Left lobe of liver (tissue), 2 donors: ENCODE results near the gene RPS28. TPM values are rescaled to one million over a fixed set of nuclear protein-coding genes. Genes with fewer than 3 reads are reported as not detected.
A peak's percentile ranks its signal among the peaks of the same experiment; 100 is the strongest.
"Not testable (repeated sequence)": the region's sequence is repeated elsewhere in the genome, so short reads cannot be mapped to it uniquely, and the experiment has no call there.

Experiments
- ATAC-seq: fragments of 200-7000 bp; cut with Tn5 transposase; one replicate; pipeline ENCODE4 v1.9.1; 2020; ENCODE audit warnings: mild to moderate bottlenecking, moderate library complexity
- DNase-seq: peaks from one replicate; pipeline ENCODE4 v3.0.0-alpha.2; 2020; ENCODE audit warnings: low spot score
- total RNA-seq: library from RNA; stranded (reverse); gene quantifications from one replicate; pipeline ENCODE4 v1.2.1, GENCODE V29; 2021
- donor health status: DM: no; HTN: no; CAD: no; lungs with moderate emphysema.
- donor health status: DM: no; HTN: yes; CAD: no.

The RPS28 gene
- total RNA-seq, 1 donor from 2014 or later = 653 TPM

DNA sequence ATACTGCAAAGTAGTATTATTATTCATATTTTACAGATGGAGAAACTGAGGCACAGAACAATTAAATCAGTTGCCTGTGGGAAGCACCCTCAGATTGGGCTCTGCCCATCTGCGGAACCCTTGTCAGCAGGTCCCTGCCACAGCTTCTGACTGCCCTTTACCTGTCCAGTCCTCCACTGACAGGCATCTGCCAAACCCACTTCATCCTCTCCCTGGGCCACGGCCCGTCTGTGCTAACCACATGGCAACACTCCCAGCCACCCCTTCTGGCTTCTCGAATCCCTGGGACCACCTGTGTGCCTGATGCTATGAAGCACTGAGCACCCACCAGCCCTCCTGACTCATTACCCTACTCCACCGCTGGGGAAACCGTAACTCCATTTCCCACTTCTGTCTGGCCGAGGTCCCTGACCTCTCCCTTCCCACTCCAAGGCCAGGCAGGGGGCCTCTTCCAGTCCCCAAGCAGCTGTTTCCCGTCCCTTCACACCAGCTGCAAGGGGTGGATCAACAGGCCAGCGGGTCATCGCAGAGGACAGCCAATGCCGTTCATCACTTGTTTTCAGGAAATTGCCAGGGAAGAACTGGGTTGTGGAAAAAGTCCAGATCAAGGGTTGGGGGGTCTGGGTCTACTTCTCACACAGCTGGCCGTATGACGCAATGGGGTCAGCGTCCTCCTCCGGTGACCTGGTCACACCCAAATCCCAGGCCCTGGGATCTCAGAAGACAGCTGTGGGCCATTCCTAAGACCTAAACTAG lies 19.2 kb downstream of the RPS28 start:
- peak; percentile 56 for DNase-seq
- ATAC-seq = peak; percentile 25

DNA sequence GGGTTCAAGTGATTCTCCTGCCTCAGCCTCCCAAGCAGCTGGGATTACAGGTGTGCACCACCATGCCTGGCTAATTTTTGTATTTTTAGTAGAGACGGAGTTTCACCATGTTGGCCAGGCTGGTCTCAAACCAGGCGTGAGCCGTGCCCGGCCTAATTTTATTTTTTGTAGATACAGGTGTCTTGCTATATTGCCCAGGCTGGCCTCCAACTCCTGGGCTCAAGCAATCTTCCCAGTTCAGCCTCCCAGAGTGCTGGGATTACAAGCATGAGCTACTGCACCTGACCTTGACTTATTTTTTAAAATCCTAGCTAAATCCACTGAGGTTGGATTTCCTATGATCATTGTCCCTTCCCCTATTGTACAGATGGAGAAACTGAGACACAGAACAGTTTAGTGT lies 20.2 kb downstream of the RPS28 start:
- DNase-seq, ATAC-seq: not testable (repeated sequence)

DNA sequence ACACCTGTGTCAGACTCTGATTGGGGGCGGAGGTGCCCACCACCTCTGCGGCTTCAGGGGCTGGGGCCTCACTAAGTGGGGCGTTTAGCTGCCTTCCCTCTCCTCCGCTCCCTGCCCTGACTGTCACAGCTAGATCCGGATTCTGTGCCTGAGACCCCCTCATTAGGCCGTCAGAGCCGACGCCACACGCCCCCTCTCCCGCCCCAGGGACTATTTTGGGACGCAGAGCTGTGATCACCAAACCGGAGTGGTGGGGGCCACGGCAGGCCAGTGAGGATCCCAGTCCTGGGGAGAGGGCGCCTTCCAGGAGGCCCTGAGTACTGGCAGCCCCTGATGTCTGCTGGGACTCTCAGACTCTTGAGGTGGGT lies 21.0 kb downstream of the RPS28 start:
- ATAC-seq = no peak
- DNase-seq = no peak

DNA sequence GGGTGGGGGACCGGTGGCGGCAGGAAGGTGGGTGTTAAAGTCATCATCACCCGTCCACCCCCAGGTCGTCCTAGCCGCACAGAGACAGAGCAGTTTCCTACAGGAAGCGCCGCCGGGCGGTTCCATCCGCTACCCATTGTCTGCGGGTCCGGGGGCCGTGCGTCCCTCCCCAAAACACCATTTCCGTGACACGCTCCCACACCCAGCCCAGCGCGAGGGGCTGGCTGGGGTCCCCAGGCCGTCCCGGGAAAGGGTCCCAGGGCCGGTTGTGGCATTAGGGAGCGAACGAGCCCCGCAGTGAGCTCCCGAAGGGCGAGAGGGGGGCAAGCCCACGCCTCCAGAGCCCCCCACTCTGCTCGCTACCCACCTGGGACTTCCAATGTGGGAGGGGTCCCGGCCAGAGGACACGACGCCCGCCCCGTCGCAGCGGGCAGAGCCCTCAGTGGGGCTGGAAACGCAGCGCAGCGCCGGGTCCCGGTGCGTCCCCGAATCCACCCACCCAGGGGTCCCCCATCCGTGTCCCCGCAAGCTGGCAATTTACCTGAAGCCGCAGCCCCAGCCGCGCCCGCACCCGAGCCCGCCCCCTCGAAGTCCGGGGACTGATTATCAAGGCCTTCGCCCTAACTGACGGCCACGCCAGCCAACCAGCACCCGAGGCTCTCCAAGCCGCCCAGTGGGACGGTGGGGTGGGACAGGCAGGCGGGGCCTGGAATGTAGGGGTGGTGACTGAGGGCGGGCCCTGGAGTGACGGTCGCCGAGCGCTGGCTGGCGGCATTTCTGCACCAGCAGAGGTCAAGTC lies 21.6 kb downstream of the RPS28 start, which contains the start of gene KANK3:
KANK3 (minus strand) TSS at position 579 of the 799 bp plus-strand sequence. CDS start 5,434 bp downstream, outside the sequence.
- peak; percentile 98 for ATAC-seq
- peak; percentile 99 for DNase-seq

DNA sequence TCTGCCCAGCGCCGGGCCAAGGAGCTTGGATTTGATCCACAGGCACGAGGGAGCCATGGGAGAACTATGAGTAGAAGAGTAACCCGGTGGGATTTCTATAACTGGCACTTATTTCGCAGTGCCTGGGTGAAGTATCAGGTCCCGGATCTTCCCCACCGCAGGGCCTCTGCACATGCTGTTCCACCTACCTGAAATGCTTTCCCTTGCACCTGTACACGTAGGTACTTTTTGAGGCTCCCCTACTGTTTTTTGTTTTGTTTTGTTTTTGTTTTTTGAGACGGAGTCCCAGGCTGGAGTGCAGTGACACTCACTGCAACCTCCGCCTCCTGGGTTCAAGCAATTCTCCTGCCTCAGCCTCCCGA lies 22.2 kb downstream of the RPS28 start:
- no peak for DNase-seq

DNA sequence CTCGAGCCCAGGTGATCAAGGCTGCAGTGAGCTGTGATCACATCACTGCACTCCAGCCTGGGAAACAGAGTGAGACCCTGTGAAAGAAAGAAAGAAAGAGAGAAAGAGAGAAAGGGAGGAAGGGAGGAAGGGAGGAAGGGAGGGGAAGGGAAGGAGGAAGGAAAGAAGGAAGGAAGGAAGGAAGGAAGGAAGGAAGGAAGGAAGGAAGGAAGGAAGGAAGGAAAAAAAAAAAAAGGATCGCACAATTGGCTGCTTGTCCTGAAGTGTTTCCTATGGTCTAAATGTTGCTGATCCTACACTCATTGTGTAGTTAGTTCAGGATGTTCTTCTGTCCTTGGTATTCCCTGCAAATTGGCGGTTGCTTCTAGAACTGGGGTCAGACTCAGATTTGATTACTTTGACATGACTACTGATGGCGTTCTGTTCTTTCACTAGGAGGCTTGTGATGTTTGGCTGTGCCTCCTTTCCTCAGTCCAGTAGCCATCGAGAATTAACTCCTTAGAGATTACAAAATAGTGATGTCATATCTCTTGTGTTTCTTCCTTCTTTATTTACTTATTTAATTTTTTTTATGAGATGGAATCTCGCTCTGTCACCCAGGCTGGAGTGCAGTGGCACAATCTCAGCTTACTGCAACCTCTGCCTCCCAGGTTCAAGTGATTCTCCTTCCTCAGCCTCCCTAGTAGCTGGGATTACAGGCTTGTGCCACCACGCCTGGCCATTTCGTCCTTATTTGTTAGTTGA lies 28.5 kb downstream of the RPS28 start:
- ATAC-seq, DNase-seq: not testable (repeated sequence)

More for the DNA sequence above, 22.2 kb downstream of the RPS28 start:
- no peak for ATAC-seq

DNA sequence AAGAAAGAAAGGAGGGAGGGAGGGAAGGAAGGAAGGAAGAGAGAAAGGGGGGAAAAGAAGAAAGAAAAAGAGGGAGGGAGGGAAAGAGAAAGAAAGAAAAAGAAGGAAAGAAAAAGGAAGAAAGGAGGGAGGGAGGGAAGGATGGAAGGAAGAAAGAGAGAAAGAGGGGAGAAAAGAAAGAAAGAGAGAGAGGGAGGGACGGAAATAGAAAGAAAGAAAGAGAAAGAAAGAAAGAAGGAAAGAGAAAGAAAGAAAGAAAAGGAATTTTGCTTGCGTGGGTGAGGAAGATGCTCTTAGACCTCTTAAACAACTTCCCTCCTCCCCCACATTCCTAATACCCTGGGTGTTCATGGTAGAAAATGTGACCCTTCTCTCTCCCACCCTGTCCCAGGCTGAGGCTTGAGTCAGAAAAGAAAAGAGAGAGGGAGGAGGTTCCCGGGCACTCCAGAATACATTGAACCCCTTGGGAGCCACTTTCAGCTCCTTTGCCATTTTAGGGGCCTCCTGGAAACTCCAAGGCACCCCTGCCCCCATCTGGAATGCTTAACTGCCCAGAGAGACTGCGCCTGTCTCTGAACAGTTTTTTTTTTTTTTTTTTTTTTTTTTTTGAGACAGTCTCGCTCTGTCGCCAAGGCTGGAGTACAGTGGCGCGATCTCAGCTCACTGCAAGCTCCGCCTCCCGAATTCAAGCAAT lies 31.0 kb downstream of the RPS28 start:
- ATAC-seq (no peak), DNase-seq (no peak)

DNA sequence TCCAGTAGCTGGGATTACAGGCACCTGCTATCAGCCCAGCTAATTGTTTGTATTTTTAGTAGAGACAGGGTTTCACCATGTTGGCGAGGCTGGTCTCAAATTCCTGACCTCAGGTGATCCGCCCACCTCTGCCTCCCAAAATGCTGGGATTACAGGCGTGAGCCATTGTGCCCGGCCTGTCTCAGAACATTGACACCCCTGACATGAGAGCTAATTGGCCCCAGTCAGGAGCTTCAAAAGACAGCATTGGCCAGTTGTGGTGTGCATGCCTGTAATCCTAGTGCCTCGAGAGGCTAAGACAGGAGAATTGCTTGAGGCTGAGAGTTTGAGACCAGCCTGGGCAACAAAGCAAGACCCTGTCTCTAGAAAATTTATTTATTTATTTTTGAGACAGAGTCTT lies 31.5 kb downstream of the RPS28 start:
- DNase-seq, ATAC-seq: not testable (repeated sequence)

DNA sequence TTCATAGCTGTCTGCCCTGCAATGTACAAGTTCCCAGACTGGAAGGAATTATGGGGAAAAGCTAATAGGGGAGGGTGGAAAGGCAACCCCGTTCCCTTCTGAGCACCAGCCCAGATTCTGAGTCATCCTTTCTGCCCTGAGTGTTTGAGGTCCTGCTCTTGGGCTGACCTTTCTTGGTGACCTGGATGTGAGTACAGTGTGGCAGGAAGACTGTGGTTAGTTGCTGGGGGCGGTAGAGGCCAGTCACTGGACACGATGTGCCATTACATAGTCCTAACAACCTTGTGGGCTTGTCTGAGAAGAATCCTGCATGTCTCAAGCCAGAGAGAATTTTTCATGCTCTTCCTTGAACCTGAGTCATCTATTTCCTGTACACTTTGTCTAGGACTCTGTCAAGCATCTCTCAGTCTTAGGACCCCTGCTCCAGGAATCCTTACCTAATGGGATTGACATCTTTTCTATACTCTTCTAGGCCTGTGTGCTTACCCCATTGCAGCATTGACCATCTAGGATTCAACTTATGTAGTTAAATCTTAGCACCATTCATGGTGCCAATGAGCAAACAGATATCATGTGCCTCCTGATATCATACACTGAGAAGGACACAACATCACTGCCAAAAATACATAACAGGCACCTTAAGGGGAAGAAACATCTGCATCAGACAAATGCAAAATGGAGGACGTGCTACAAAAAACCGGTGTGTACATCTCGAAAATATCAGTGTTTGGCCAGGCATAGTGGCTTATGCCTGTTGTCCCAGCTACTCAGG lies 34.5 kb downstream of the RPS28 start:
- DNase-seq = peak; percentile 57
- ATAC-seq = peak; percentile 47

DNA sequence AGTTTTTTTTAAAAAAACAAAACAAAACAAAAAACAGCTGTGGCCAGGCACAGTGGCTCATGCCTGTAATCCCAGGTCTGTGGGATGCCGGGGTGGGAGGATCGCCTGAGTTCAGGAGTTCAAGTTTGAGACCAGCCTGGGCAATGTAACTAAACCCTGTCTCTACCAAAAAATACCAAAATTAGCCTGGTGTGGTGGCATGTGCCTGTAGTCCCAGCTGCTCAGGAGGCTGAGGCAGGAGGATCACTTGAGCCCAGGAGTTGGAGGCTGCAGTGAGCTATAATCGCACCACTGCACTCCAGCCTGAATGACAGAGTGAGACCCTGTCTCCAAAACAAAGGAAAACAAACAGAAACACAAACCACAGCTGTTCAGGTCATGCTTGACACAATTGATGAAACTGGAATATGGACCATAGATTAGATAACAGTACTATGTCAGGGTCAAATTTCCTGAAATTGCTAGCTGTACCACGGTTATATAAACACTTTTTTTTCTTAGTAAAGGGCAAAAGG lies 35.8 kb downstream of the RPS28 start:
- DNase-seq (no peak), ATAC-seq (peak; percentile 14)

DNA sequence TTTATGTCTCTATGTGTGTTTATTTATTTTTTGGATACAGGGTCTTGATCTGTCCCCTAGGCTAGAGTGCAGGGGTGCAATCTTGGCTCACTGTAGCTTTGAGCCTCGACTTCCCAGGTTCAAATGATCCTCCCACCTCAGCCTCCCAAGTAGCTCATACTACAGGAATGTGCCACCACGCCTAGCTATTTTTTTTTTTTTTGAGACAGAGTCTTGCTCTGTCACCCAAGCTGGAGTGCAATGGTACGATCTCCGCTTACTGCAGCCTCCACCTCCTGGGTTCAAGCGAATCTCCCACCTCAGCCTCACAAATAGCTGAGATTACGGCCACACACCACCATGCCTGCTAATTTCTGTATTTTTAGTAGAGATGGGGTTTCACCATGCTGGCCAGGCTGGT lies 37.7 kb downstream of the RPS28 start:
- no peak for DNase-seq

DNA sequence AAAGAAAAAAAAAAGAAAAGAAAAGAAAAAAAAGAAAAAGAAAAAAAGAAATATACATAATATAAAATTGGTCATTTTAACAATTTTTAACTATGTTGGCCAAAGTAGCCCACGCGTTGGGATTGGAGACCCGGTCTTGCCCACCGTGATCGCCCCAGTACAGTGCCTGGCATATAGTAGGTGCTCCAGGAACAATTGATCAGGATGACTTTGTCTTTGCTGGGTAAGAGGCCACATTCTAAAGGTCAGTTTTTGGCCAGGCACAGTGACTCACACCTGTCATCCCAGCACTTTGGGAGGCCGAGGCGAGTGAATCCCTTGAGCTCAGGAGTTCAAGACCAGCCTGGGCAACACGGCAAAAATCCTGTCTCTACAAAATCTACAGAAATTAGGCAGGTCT lies 38.9 kb downstream of the RPS28 start:
- no peak for ATAC-seq
- no peak for DNase-seq

More for the DNA sequence above, 37.7 kb downstream of the RPS28 start:
- ATAC-seq = no peak

DNA sequence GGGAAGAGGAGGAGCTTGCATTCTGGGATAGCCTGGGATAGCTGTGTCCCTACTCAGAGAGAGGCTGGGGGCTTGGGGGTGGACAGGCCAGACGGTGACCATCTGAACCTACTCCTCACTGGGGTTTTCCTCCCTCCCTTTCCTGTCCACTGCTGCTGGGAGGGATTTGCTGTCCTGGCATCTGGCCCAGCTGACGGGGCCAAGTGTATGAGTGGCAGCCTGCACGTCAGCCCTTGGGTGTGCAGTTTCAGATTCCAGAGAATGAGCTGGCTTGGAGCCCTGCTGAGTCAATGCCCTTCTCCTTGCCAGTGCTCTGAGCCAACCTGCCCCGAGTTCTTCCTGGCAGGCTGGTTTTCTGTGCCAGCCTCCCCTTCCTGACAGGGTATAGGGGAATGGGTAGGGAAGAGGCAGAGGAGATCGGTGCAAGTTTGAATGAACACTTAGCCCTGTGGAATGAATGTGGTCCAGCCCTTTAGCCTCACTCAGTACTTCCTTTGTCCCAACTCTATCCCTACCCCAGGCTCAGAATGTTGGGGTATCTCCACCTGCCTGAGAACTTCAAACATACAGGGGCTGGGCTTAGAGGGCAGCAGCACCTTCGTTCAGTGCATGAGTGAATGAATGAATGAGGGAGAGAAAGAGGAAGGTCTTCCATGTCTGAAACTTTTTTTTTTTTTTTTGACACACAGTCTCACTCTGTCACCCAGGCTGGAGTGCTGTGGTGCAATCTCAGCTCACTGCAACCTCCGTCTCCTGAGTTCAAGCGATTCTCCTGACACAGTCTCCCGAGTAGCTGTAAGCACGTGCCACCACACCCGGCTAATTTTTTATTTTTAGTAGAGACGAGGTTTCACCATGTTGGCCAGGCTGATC lies 40.9 kb downstream of the RPS28 start:
- DNase-seq (peak; percentile 98), ATAC-seq (peak; percentile 61)

DNA sequence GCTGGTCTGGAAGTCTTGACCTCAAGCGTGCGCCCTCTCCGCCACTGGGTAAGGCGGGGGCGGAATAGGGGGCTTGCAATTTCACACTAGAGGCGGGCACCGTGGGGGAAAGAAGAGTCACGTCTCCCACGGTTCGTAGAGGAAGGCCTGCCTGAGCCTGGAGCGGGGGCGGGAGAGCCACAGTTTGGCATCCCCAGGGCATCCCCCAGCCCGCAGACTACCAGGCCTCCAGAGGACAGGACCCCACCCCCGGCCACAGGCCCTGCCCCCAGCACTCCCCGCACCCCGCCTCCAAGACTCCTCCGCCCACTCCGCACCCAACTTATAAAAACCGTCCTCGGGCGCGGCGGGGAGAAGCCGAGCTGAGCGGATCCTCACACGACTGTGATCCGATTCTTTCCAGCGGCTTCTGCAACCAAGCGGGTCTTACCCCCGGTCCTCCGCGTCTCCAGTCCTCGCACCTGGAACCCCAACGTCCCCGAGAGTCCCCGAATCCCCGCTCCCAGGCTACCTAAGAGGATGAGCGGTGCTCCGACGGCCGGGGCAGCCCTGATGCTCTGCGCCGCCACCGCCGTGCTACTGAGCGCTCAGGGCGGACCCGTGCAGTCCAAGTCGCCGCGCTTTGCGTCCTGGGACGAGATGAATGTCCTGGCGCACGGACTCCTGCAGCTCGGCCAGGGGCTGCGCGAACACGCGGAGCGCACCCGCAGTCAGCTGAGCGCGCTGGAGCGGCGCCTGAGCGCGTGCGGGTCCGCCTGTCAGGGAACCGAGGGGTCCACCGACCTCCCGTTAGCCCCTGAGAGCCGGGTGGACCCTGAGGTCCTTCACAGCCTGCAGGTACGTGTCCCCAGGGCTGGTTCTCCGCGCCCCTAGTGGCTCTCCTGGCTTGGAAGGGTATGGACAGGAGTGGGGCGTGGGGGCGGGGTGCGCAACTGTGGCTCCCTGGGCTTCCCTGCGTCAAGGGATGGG lies 42.8 kb downstream of the RPS28 start, which contains the start of gene ANGPTL4:
ANGPTL4 (plus strand) TSS at position 353 of the 969 bp plus-strand sequence; CDS start at position 520, 167 bp downstream.
- peak; percentile 89 for DNase-seq
- ATAC-seq = peak; percentile 66

DNA sequence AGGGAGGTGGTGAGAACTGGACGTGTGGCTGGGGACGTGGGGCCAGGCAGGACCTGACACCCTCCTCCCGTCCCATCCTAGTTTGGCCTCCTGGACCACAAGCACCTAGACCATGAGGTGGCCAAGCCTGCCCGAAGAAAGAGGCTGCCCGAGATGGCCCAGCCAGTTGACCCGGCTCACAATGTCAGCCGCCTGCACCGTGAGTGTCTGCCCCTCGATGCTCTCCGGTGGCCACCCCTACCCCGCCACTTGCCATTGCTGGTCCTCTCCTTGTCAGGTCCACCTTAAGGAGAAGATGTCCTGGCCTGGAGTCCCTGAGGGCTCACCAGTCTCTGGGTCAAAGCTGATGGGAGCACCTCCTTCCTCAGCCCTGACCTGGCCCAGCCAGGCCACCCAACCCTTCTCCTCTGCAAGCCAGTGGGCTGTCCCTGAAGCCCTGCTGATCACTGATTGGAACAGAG lies 44.9 kb downstream of the RPS28 start:
- DNase-seq (peak; percentile 51), ATAC-seq (no peak)

DNA sequence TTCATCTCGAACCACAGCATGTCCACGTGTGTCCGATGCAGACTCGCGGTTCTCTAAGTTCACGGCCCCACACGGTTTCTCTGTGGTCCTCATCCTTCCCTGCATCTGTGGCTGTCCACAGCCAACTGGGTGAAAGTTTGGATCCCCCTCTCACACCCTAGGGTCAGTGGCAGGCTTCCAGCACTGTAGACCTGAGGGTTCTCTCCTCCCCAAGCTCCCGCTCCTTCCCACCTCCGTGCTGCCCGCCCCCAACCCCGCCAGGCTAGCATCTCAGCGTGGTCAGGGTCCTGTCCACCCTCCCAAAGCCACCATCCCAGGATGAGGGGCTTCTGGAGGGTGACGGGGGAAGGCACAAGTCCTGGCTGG lies 45.6 kb downstream of the RPS28 start:
- DNase-seq = no peak
- ATAC-seq = peak; percentile 3

DNA sequence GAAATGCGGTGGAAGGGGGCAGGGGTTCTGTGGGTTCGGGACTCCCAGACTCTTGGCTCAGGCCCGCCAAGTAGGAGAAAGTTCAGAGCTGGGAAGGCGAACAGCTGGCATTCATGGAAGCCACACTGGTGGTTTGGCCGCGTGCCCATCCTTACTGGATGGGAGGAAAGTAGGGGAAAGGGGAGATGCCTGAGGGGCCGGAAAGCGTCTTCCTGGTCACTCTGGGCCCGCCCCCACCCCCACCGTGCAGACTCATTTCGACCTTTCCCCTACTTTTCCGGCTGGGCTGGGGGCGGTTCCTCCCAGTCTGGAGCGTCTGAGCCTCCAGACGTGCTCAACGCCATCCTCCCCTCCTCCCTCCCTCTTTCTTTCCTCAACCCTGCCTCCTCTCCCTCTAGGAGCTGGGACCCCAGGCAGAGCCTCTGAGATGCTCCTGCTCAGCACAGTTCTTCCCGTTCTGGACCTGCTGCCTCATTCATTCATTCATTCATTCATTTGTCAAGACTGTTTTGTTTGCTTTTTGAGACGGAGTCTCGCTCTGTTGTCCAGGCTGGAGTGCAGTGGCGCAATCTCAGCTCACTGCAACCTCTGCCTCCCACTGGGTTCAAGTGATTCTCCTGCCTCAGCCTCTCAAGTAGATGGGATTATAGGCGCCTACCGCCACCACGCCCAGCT lies 46.2 kb downstream of the RPS28 start:
- DNase-seq (peak; percentile 91), ATAC-seq (peak; percentile 40)
